ENCODE measurements around the gene SRPRA. TPM values are rescaled to one million over a fixed set of nuclear protein-coding genes. Genes with fewer than 3 reads are reported as not detected.

Gene SRPRA
- total and polyA plus RNA-seq, 7 donors = 7.8 to 66.5 (median 53.2) TPM

GRCh38 chr11:126303623-126304456 is 35.1 kb upstream of the SRPRA start, which contains the start of gene DCPS:
Gene DCPS (plus strand): TSS chr11:126304060. CDS start chr11:126304081, 21 bp downstream.
- WGBS, 2 donors = 2 to 3% methylated on average over 61 of the region's 61 CpGs
- Histone ChIP-seq H3K27me3 (no peaks in the 10 kb centered on the region), H3K9me3 (no peaks in the 10 kb centered on the region), H3K36me3 (peaks cover 0 to 14% (median 0%) of the 10 kb centered on the region in 4 donors), H3K4me1 (peaks cover 0 to 14% (median 11%) of the 10 kb centered on the region in 4 donors), H3K4me3 (peak within 1 kb of the TSS; percentile 50 to 57 (median 55)), H3K27ac (peak within 1 kb of the TSS; percentile 87 to 92 (median 88))
- intact Hi-C loops (cut with DNase I) = no loop called here
- DNase-seq = peak; percentile 94
- TF ChIP-seq POLR2AphosphoS5 (IDR thresholded peaks at IDR 0.05) (peak; percentile 39 to 82 (median 75)), CTCF (IDR thresholded peaks at IDR 0.05) (no peak), POLR2A (IDR thresholded peaks at IDR 0.05) (peak; percentile 16 to 61), EP300 (IDR thresholded peaks at IDR 0.05) (peak in 1 of 4 donors; percentile 3)

DNA sequence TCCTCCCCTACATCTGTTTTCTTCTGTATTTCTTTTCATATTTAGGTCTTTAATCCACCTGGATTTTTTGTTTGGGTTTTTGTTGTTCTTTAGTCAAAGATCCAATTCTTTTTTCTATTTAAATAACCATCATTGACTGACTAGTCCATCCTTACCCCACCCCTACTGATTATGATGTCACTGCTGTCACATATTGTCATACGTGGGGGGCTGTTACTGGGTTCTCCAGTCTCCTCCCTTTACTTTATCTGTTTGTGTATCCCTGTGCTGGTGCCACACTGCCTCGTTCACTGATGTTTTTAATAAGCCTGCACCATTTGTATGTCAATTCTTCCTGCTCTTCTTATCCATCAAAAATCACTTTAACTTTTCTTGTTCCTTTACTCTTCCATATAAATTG is 28.3 kb upstream of the SRPRA start:
- TF ChIP-seq CTCF (IDR thresholded peaks at IDR 0.05) (no peak), POLR2AphosphoS5 (IDR thresholded peaks at IDR 0.05) (no peak), POLR2A (IDR thresholded peaks at IDR 0.05) (no peak), EP300 (IDR thresholded peaks at IDR 0.05) (no peak)
- H3K36me3 ChIP-seq = peaks cover 15 to 63% (median 16%) of the 10 kb centered on the region in 4 donors
- WGBS, 2 donors = 57 to 78% methylated on average over 2 of the region's 2 CpGs

GRCh38 chr11:126293726-126294125 is 25.0 kb upstream of the SRPRA start:
- Histone ChIP-seq H3K36me3 (peaks cover 16 to 79% (median 27%) of the 10 kb centered on the region in 4 donors), H3K27me3 (no peaks in the 10 kb centered on the region), H3K4me1 (no peaks in the 10 kb centered on the region), H3K27ac (no peak overlapping the region), H3K9me3 (no peaks in the 10 kb centered on the region), H3K4me3 (no peak overlapping the region)
- 83 to 86% methylated on average over 5 of the region's 5 CpGs for WGBS, 2 donors
- DNase-seq = no peak
- intact Hi-C loops (cut with DNase I) = no loop called here
- no peak for TF ChIP-seq POLR2AphosphoS5 (IDR thresholded peaks at IDR 0.05)
- no peak for TF ChIP-seq EP300 (IDR thresholded peaks at IDR 0.05)
- no peak for TF ChIP-seq CTCF (IDR thresholded peaks at IDR 0.05)
- no peak for TF ChIP-seq POLR2A (IDR thresholded peaks at IDR 0.05)

More for the DNA sequence above, 28.3 kb upstream of the SRPRA start:
- Histone ChIP-seq H3K4me3 (no peak overlapping the region), H3K9me3 (no peaks in the 10 kb centered on the region), H3K4me1 (no peaks in the 10 kb centered on the region), H3K27ac (no peak overlapping the region), H3K27me3 (no peaks in the 10 kb centered on the region)
- intact Hi-C loops (cut with DNase I) = no loop called here
- no peak for DNase-seq

DNA sequence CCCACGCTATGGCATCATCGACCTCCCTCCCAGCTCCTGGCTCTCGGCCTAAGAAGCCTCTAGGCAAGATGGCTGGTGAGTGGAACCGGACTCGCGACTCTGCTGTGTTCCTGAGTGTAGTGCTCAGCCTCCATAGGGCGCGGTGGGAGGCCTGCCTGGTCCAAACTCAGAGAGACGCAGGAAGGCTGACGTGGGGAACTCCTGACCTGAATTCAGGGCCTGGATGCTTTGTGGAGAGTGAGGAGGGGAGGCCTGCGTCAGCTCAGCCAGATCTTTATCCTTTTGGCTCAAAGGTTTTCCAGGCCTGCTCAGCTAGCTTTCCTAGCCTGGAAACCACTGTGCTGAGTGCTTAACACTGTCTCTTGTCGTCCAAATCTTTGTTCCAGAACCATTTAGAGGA is 22.2 kb upstream of the SRPRA start:
- Histone ChIP-seq H3K9me3 (no peaks in the 10 kb centered on the region), H3K36me3 (peaks cover 16 to 85% (median 28%) of the 10 kb centered on the region in 4 donors), H3K27me3 (no peaks in the 10 kb centered on the region), H3K27ac (peak overlapping the region in 2 of 4 donors; percentile 3 to 25), H3K4me1 (no peaks in the 10 kb centered on the region), H3K4me3 (no peak overlapping the region)
- DNase-seq = no peak
- intact Hi-C loops (cut with DNase I) = no loop called here
- WGBS, 2 donors = 90 to 93% methylated on average over 12 of the region's 12 CpGs
- TF ChIP-seq EP300 (IDR thresholded peaks at IDR 0.05) (no peak), CTCF (IDR thresholded peaks at IDR 0.05) (no peak), POLR2A (IDR thresholded peaks at IDR 0.05) (no peak), POLR2AphosphoS5 (IDR thresholded peaks at IDR 0.05) (no peak)

Measured in sigmoid colon (tissue), 7 donors.